Activated CD4-positive, alpha-beta T cell treated with anti-CD3 and anti-CD28 coated beads for 36 hours (primary cell): ENCODE results near the gene MOK. TPM values are rescaled to one million over a fixed set of nuclear protein-coding genes. Genes with fewer than 3 reads are reported as not detected.
"Not testable (repeated sequence)": the region's sequence is repeated elsewhere in the genome, so short reads cannot be mapped to it uniquely, and the experiment has no call there.

Source experiments
- ATAC-seq: fragments of 200-7000 bp; cut with Tn5 transposase; one replicate; pipeline ENCODE4 v1.10.0; 2021; ENCODE audit warnings: mild to moderate bottlenecking, moderate library complexity
- CTCF ChIA-PET: fragments of 350-600 bp; sonication (Branson Sonifier 250); formaldehyde crosslinking; loops from one replicate; lab custom pipeline; 2021; ENCODE audit warnings: antibody characterized with exemption; lab: Charles Lee
- POLR2A ChIA-PET: fragments of 350-600 bp; sonication (Branson Sonifier 250); formaldehyde crosslinking; loops from one replicate; lab custom pipeline; 2021; ENCODE audit warnings: antibody characterized with exemption, inconsistent platforms; lab: Charles Lee
- DNase-seq: peaks from one replicate; pipeline ENCODE4 v3.0.0-alpha.2; 2020
- H3K27ac Mint-ChIP-seq: one replicate; pipeline ENCODE4 v1.8.0; 2021; ENCODE audit warnings: mixed read lengths
- H3K27me3 Mint-ChIP-seq: one replicate; pipeline ENCODE4 v1.8.0; 2021; ENCODE audit warnings: mixed read lengths
- H3K36me3 Mint-ChIP-seq: one replicate; pipeline ENCODE4 v1.8.0; 2021; ENCODE audit warnings: low read depth, mixed read lengths
- H3K4me1 Mint-ChIP-seq: one replicate; pipeline ENCODE4 v1.8.0; 2021; ENCODE audit warnings: mixed read lengths
- H3K4me3 Mint-ChIP-seq: one replicate; pipeline ENCODE4 v1.8.0; 2021; ENCODE audit warnings: mild to moderate bottlenecking, moderate library complexity, mixed read lengths
- H3K9me3 Mint-ChIP-seq: one replicate; pipeline ENCODE4 v1.8.0; 2021; ENCODE audit warnings: low read depth, mixed read lengths
- intact Hi-C, 2 experiments: fragments of 100-400 bp; cut with DNase I in 1 of 2; cut with micrococcal nuclease in 1 of 2; formaldehyde crosslinking; loops; one replicate each; pipeline versions ENCODE4 v1.14.2 to v1.15.1; 2022 to 2024; cut with DNase I, micrococcal nuclease
- total RNA-seq, 2 experiments: library from RNA; stranded (reverse); gene quantifications; one replicate each; pipeline ENCODE4 v1.2.3, GENCODE V29; 2021

The MOK gene, protein sequence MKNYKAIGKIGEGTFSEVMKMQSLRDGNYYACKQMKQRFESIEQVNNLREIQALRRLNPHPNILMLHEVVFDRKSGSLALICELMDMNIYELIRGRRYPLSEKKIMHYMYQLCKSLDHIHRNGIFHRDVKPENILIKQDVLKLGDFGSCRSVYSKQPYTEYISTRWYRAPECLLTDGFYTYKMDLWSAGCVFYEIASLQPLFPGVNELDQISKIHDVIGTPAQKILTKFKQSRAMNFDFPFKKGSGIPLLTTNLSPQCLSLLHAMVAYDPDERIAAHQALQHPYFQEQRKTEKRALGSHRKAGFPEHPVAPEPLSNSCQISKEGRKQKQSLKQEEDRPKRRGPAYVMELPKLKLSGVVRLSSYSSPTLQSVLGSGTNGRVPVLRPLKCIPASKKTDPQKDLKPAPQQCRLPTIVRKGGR
- total RNA-seq = 1 to 10 TPM; 6.5 to 6.6 TPM

DNA sequence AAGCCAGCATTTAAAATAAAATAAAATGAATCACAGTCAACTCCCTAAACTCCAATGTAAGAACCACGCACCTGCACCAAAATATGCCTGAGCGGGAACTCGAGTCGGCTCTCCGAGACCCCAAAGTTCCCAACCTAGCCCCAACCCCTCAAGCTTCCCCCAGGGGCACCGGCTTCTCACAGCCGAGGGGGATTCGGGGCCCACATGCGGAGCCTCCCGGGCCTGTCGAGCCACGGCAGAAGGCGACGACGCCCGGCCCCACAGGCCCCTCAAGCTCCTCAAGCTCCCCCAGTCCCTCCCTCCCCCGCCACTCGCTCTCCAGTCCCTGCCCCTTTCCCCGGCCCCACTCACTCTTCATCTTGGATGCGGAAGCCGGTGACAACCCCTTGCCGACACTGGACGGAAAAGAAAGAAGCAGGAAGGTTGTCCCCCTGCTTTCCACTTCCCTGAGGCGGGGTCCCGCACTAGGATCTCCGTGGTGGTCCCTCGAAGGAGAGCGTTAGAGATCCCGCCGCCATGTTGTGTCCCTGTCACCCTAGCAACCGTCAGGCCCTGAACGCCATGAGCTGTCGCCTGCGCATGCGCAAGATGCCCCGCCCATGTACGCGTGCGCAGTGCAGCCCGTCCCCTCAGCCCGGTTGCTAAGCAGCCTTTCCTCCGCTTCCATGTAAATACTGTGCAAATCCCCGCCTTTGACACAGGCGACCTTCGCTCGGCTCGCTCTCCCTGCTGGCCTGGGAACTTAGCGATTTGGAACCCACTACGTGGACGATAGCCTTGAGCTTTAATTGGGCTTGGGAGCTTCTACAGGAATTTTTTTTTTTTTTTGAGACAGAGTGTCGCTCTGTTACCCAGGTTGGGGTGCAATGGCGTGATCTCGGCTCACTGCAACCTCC, at the start of gene MOK:
TSS of gene MOK (minus strand) at position 554 of the 896 bp plus-strand sequence. CDS start at position 358, 196 bp downstream.
- H3K36me3 Mint-ChIP-seq = no peaks in the 10 kb centered on the region
- CTCF ChIA-PET = interaction anchor here (0.6 to 3.3 kb wide), 9 partner anchors 10 to 1386 kb away, joined by 3 to 20 read pairs (median 4); no protein-coding TSS in a partner anchor
- DNase-seq (peak; percentile 97), ATAC-seq (peak; percentile 98)
- H3K4me3 Mint-ChIP-seq = peak within 1 kb of the TSS; percentile 93
- H3K27me3 Mint-ChIP-seq = no peaks in the 10 kb centered on the region
- no peaks in the 10 kb centered on the region for H3K9me3 Mint-ChIP-seq
- POLR2A ChIA-PET = interaction anchor here (0.6 to 1.9 kb wide), 2 partner anchors 9 to 86 kb away, joined by 3 to 6 read pairs; no protein-coding TSS in a partner anchor
- intact Hi-C loops = loop anchor here in 1 of 2 experiments (1.0 kb wide), 5 partner anchors 9 to 357 kb away; partner anchors contain the start of genes DYNC1H1 and WDR20
- peaks cover 5% of the 10 kb centered on the region for H3K4me1 Mint-ChIP-seq
- peak within 1 kb of the TSS; percentile 60 for H3K27ac Mint-ChIP-seq

DNA sequence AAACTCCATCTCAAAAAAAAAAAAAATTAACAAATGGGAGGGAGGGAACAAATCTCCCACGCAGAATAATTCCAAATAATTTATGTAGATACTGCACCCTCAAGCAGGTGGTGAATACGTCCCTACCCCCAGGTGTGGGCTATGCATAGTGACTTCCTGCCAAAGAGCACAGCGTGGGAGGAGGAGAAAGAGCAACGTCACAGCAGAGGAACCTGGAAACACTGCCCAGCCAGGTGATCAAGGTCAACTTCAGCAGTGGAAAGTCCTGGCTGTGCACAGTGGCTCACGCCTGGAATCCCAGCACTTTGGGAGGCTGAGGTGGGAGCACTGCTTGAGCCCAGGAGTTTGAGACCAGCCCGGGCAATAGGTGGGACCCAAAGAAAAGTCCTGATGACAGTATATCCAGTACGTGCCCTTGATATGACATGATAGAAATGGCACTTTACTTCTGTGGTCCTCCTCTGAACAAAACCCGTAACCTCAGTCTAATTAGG, 48.2 kb upstream of the MOK start:
- H3K27me3 Mint-ChIP-seq = no peaks in the 10 kb centered on the region
- ATAC-seq (no peak), DNase-seq (no peak)
- ChIA-PET POLR2A (interaction anchor here (0.7 kb wide), 1 partner anchor 585 kb away, joined by 4 read pairs; no protein-coding TSS in a partner anchor), CTCF (no interaction called here)
- no peak overlapping the region for H3K4me3 Mint-ChIP-seq
- H3K36me3 Mint-ChIP-seq = peaks cover 37% of the 10 kb centered on the region
- no peak overlapping the region for H3K27ac Mint-ChIP-seq
- peaks cover 5% of the 10 kb centered on the region for H3K4me1 Mint-ChIP-seq
- intact Hi-C loops = no loop called here
- H3K9me3 Mint-ChIP-seq = no peaks in the 10 kb centered on the region

DNA sequence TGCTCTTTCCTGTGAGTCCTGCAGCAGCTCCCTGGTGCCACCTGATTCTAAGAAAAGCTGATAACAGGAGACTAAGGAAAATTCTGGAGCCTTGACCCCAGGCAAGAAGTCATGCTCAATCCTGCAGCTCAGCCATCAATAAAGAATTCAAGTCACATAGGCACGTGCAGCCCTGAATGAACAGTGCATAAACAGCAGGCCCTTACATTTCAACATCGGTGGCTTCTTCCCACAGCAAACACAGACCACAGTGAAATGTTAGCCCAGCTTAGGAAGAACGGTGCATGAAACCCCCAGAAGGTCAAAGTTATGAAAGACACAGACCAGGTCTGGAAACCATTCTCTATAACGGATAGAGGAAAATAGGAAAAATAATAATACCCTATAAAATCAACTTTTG, 47.2 kb upstream of the MOK start:
- POLR2A ChIA-PET = interaction anchor here (0.7 kb wide), 1 partner anchor 586 kb away, joined by 4 read pairs; no protein-coding TSS in a partner anchor
- H3K36me3 Mint-ChIP-seq = peaks cover 37% of the 10 kb centered on the region

DNA sequence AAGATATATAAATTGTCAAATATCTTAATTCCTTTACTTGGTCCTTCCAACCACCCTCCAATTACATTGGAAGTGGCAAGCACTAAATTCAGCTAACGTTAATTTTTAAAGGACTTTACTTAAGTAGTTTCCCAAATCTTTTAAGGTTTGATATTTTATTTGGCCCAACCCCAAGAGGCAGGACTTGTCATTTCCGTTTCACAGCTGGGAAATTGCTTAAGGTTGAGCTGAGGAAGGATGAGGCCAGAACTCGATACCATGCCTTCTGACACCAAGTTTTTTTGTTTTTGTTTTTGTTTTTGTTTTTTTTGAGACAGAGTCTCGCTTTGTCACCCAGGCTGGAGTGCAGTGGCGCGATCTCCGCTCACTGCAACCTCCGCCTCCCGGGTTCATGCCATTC, 46.6 kb upstream of the MOK start:
- H3K27ac Mint-ChIP-seq, H3K9me3 Mint-ChIP-seq, ATAC-seq, DNase-seq, H3K27me3 Mint-ChIP-seq, H3K4me3 Mint-ChIP-seq, H3K4me1 Mint-ChIP-seq, POLR2A ChIA-PET, intact Hi-C loops: not testable (repeated sequence)
- CTCF ChIA-PET = interaction anchor here (0.6 kb wide), 1 partner anchor 405 kb away, joined by 3 read pairs; no protein-coding TSS in a partner anchor
- peaks cover 34% of the 10 kb centered on the region for H3K36me3 Mint-ChIP-seq

More for the DNA sequence above, 47.2 kb upstream of the MOK start:
- Mint-ChIP-seq H3K27ac (no peak overlapping the region), H3K4me3 (no peak overlapping the region), H3K27me3 (no peaks in the 10 kb centered on the region), H3K4me1 (peaks cover 5% of the 10 kb centered on the region), H3K9me3 (no peaks in the 10 kb centered on the region)
- CTCF ChIA-PET = interaction anchor here (0.6 kb wide), 1 partner anchor 406 kb away, joined by 3 read pairs; no protein-coding TSS in a partner anchor
- no peak for ATAC-seq
- no peak for DNase-seq
- intact Hi-C loops = no loop called here

DNA sequence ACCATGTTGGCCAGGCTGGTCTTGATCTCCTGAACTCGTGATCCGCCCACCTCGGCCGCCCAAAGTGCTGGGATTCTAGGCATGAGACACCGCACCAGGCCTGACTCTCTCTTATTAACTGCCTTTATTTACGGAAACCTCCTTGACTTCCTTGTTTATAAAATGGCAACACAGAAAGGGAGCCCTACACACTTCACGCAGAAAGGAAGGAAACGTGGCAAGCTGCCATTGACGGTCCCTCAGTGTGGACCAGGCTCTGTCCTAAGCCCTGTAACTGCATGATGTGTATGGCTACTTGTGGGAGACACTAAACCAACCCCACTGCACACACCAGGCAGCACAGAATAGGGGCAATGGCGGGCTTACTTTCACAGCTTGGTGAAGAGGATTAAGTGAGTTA, 46.1 kb upstream of the MOK start:
- ChIA-PET CTCF (interaction anchor here (0.6 kb wide), 2 partner anchors 19 to 462 kb away, joined by 3 read pairs; no protein-coding TSS in a partner anchor), POLR2A (no interaction called here)
- no peak overlapping the region for H3K27ac Mint-ChIP-seq
- intact Hi-C loops = no loop called here
- no peaks in the 10 kb centered on the region for H3K9me3 Mint-ChIP-seq
- no peaks in the 10 kb centered on the region for H3K27me3 Mint-ChIP-seq
- H3K4me3 Mint-ChIP-seq = no peak overlapping the region
- H3K4me1 Mint-ChIP-seq = peaks cover 5% of the 10 kb centered on the region
- no peak for DNase-seq
- peaks cover 34% of the 10 kb centered on the region for H3K36me3 Mint-ChIP-seq
- ATAC-seq = no peak

DNA sequence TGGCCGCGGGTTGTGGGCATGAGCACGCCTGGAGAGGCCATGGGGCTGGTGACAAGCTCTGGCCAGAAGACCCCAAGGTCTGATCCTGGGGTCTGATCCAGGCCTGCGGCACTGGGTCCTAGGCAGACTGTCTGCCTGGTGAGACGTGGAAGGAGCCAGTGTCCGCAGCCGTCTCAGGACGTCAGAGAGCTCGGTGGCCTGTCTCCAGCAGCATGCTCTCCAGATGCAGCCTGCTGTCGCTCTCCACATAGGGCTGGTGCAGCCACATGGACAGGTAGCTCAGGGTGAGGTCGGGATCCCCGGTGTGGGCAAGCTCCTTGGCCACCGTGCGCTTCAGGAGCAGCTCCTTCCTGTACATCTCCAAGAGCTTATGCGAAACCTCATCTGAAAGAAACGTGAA, 43.4 kb upstream of the MOK start:
- DNase-seq = no peak
- POLR2A ChIA-PET = no interaction called here
- CTCF ChIA-PET = interaction anchor here (0.7 kb wide), 1 partner anchor 14 kb away, joined by 3 read pairs; the partner anchor contains the start of genes CINP and TECPR2
- Mint-ChIP-seq H3K9me3 (no peaks in the 10 kb centered on the region), H3K4me1 (peaks cover 4% of the 10 kb centered on the region), H3K27me3 (no peaks in the 10 kb centered on the region), H3K4me3 (no peak overlapping the region), H3K36me3 (peaks cover 22% of the 10 kb centered on the region), H3K27ac (no peak overlapping the region)
- intact Hi-C loops = no loop called here
- no peak for ATAC-seq

DNA sequence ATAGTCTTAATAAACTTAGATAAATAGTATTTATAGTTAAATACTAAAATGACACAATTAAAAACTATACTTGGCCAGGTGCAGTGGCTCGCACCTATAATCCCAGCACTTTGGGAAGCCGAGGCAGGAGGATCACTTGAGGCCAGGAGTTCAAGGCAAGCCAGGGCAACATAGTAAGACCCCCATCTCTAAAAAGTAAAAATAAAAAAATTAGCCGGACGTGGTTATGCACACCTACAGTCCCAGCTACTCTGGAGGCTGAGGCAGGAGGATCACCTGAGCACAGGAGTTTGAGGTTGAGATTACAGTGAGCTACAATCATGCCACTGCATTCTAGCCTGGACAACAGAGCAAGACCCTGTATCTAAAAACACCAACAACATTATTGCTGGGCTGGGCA, 41.7 kb upstream of the MOK start:
- no peak overlapping the region for H3K27ac Mint-ChIP-seq
- intact Hi-C loops = no loop called here
- H3K4me1 Mint-ChIP-seq = no peaks in the 10 kb centered on the region
- H3K27me3 Mint-ChIP-seq = no peaks in the 10 kb centered on the region
- no peak for ATAC-seq
- ChIA-PET POLR2A (no interaction called here), CTCF (interaction anchor here (0.6 kb wide), 1 partner anchor 211 kb away, joined by 4 read pairs; no protein-coding TSS in a partner anchor)
- peaks cover 25% of the 10 kb centered on the region for H3K36me3 Mint-ChIP-seq
- no peaks in the 10 kb centered on the region for H3K9me3 Mint-ChIP-seq
- no peak overlapping the region for H3K4me3 Mint-ChIP-seq
- DNase-seq = no peak

DNA sequence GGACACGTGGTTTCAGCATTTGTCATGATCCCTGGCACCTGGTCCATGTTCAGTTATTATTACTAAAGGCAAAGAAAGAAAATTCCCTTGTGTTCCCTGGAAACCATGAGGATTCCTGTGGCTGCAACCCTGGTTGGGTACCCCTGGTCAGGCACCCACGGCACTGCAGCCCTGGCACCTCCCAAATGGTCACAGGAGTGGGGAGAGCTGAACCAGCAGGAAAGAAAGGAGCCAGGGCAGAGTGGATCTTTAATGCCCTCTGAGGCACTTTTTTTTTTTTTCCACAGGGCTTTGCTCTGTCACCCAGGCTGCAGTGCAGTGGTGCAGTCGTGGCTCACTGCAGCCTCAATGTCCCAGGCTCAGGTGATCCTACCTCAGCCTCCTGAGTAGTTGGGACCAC, 40.3 kb upstream of the MOK start:
- Mint-ChIP-seq H3K27ac (no peak overlapping the region), H3K9me3 (no peaks in the 10 kb centered on the region), H3K4me1 (no peaks in the 10 kb centered on the region), H3K36me3 (peaks cover 29% of the 10 kb centered on the region), H3K4me3 (no peak overlapping the region), H3K27me3 (no peaks in the 10 kb centered on the region)
- intact Hi-C loops = no loop called here
- DNase-seq (no peak), ATAC-seq (no peak)
- POLR2A ChIA-PET = no interaction called here
- CTCF ChIA-PET = interaction anchor here (0.9 kb wide), 1 partner anchor 24 kb away, joined by 3 read pairs; no protein-coding TSS in a partner anchor

DNA sequence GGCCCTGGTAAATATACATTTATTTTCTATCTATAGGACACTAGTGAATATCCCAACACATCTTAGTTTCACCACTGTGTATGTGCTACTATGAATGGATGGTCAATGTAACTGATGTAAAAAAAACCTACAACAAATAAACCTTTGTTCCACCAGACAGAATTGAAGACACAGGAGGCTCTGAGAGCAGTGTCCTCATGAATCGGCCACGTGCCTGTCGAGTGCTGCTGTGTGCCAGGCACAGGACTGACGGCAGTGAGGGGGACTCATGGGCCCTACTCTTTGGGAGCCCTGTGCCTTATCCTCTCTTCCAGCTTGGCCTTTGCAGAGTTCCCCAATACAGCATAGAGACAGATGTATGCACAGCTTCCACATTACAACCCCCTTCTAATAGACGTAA, 39.5 kb upstream of the MOK start:
- POLR2A ChIA-PET = no interaction called here
- no peaks in the 10 kb centered on the region for H3K4me1 Mint-ChIP-seq
- CTCF ChIA-PET = interaction anchor here (0.9 kb wide), 1 partner anchor 23 kb away, joined by 3 read pairs; no protein-coding TSS in a partner anchor
- H3K36me3 Mint-ChIP-seq = peaks cover 29% of the 10 kb centered on the region
- H3K4me3 Mint-ChIP-seq = no peak overlapping the region
- H3K27me3 Mint-ChIP-seq = no peaks in the 10 kb centered on the region
- no peak for DNase-seq
- no peak for ATAC-seq
- H3K9me3 Mint-ChIP-seq = no peaks in the 10 kb centered on the region
- no peak overlapping the region for H3K27ac Mint-ChIP-seq
- intact Hi-C loops = no loop called here

DNA sequence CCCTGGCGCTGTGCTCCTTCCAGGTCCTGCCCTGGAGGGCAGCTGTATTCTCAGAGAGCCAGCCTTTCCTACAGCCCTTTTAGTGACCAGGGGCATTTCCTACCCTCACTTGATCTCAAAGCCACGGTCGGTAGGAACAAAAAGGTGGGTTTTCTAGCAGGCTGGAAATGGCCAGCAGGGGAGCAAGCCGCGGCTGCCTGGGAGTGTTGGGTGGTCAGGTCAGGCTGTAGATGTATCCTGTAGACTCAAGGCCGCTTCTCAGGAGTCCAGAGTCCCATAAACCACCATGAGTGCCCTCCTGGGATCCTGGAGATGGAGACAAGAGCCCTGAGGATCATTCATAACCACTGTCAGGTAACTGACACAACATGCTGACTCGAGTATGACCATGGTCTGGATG, 39.1 kb upstream of the MOK start:
- intact Hi-C loops = no loop called here
- ATAC-seq = no peak
- ChIA-PET CTCF (interaction anchor here (0.6 to 0.9 kb wide), 2 partner anchors 23 to 24 kb away, joined by 3 read pairs; no protein-coding TSS in a partner anchor), POLR2A (no interaction called here)
- Mint-ChIP-seq H3K36me3 (peaks cover 29% of the 10 kb centered on the region), H3K4me3 (no peak overlapping the region), H3K4me1 (no peaks in the 10 kb centered on the region), H3K27me3 (no peaks in the 10 kb centered on the region), H3K9me3 (no peaks in the 10 kb centered on the region), H3K27ac (no peak overlapping the region)
- no peak for DNase-seq
